ENCODE data around the gene ZNF491. TPM values are rescaled to one million over a fixed set of nuclear protein-coding genes. Genes with fewer than 3 reads are reported as not detected.

The ZNF491 gene
- total RNA-seq, 1 donor from 2014 or later, result not detected

DNA sequence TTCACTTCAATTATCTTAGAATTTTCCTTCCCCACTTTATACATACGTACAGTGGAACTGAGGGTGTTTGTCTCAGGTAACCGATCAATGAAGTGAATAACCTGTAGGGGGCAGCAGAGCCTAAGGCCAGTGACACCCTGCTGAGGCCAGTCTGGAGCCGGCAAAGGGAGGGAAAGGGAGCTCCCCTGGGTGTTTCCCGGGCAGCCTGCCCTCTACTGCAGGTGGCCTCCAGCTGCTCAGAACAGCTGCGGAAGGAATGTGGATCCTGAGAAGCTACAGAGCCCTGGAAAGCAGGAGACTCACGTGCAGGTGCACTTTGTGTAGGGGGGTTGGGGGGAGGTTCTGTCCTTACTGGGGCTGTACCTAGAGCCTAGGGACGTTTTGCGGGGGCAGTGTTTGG, 832 bp upstream of the ZNF491 start:
- H3K36me3 ChIP-seq (ENCODE audit: insufficient read depth, low read length), result no peaks in the 10 kb centered on the region
- H3K9me3 ChIP-seq (ENCODE audit: insufficient read depth, low read depth, low read length), result peaks cover 5% of the 10 kb centered on the region
- H3K4me3 ChIP-seq (ENCODE audit: insufficient read depth, low read depth, low read length), result no peak overlapping the region
- Mint-ChIP-seq H3K36me3 (ENCODE audit: low read depth, unreplicated experiment) (no peaks in the 10 kb centered on the region), H3K9me3 (ENCODE audit: unreplicated experiment) (peaks cover 5% of the 10 kb centered on the region), H3K27ac (ENCODE audit: unreplicated experiment) (no peak overlapping the region), H3K4me3 (ENCODE audit: unreplicated experiment) (no peak overlapping the region), H3K27me3 (ENCODE audit: low read depth, unreplicated experiment) (no peaks in the 10 kb centered on the region), H3K4me1 (ENCODE audit: low read depth, unreplicated experiment) (no peaks in the 10 kb centered on the region)
- H4K20me1 ChIP-seq (ENCODE audit: insufficient read depth, low read length), result no peaks in the 10 kb centered on the region
- H3K4me2 ChIP-seq (ENCODE audit: low read length), result no peak overlapping the region
- H3K27me3 ChIP-seq (ENCODE audit: insufficient read depth, low read length), result no peaks in the 10 kb centered on the region
- DNase-seq (ENCODE audit: low read depth) (peak; percentile 49), FAIRE-seq (no peak)
- H3K27ac ChIP-seq (ENCODE audit: low read depth, low read length), result no peak overlapping the region
- no peaks in the 10 kb centered on the region for H3K79me2 ChIP-seq (ENCODE audit: insufficient read depth, low read length)
- H2AFZ ChIP-seq (ENCODE audit: low read depth, low read length), result no peak overlapping the region
- TF ChIP-seq CTCF (IDR thresholded peaks at IDR 0.05; ENCODE audit: insufficient read depth, low read depth, low read length) (peak; percentile 30), EZH2 (IDR thresholded peaks at IDR 0.05; ENCODE audit: insufficient read depth, low read length) (no peak)
- no peak overlapping the region for H3K9ac ChIP-seq (ENCODE audit: low read length)
- no peaks in the 10 kb centered on the region for H3K4me1 ChIP-seq (ENCODE audit: insufficient read depth, low read length)

- H3K9me3 Mint-ChIP-seq (ENCODE audit: unreplicated experiment), result peaks cover 26% of the 10 kb centered on the region
- TF ChIP-seq CTCF (IDR thresholded peaks at IDR 0.05; ENCODE audit: insufficient read depth, low read depth, low read length), result no peak
- no peak for TF ChIP-seq EZH2 (IDR thresholded peaks at IDR 0.05; ENCODE audit: insufficient read depth, low read length)
- H3K27ac Mint-ChIP-seq (ENCODE audit: unreplicated experiment), result no peak overlapping the region
- Histone ChIP-seq H3K79me2 (ENCODE audit: insufficient read depth, low read length) (no peaks in the 10 kb centered on the region), H3K36me3 (ENCODE audit: insufficient read depth, low read length) (peaks cover 4% of the 10 kb centered on the region), H2AFZ (ENCODE audit: low read depth, low read length) (no peak overlapping the region), H3K4me3 (ENCODE audit: insufficient read depth, low read depth, low read length) (no peak overlapping the region), H4K20me1 (ENCODE audit: insufficient read depth, low read length) (no peaks in the 10 kb centered on the region), H3K9me3 (ENCODE audit: insufficient read depth, low read depth, low read length) (peaks cover 42% of the 10 kb centered on the region), H3K27me3 (ENCODE audit: insufficient read depth, low read length) (no peaks in the 10 kb centered on the region), H3K4me1 (ENCODE audit: insufficient read depth, low read length) (no peaks in the 10 kb centered on the region), H3K9ac (ENCODE audit: low read length) (no peak overlapping the region), H3K27ac (ENCODE audit: low read depth, low read length) (no peak overlapping the region), H3K4me2 (ENCODE audit: low read length) (no peak overlapping the region)
- no peaks in the 10 kb centered on the region for H3K27me3 Mint-ChIP-seq (ENCODE audit: low read depth, unreplicated experiment)
- DNase-seq (ENCODE audit: low read depth) (no peak), FAIRE-seq (no peak)
- no peak overlapping the region for H3K4me3 Mint-ChIP-seq (ENCODE audit: unreplicated experiment)
- H3K4me1 Mint-ChIP-seq (ENCODE audit: low read depth, unreplicated experiment), result no peaks in the 10 kb centered on the region
- H3K36me3 Mint-ChIP-seq (ENCODE audit: low read depth, unreplicated experiment), result peaks cover 3% of the 10 kb centered on the region
Observed at GRCh38 chr19:11806354-11807098, 8.2 kb downstream of the ZNF491 start.

GRCh38 chr19:11807099-11807380, 8.7 kb downstream of the ZNF491 start:
- Histone ChIP-seq H3K9ac (ENCODE audit: low read length) (no peak overlapping the region), H4K20me1 (ENCODE audit: insufficient read depth, low read length) (no peaks in the 10 kb centered on the region)

More at GRCh38 chr19:11807099-11807380, 8.7 kb downstream of the ZNF491 start:
- Mint-ChIP-seq H3K27ac (ENCODE audit: unreplicated experiment) (no peak overlapping the region), H3K36me3 (ENCODE audit: low read depth, unreplicated experiment) (peaks cover 3% of the 10 kb centered on the region), H3K4me3 (ENCODE audit: unreplicated experiment) (no peak overlapping the region), H3K9me3 (ENCODE audit: unreplicated experiment) (peaks cover 26% of the 10 kb centered on the region), H3K27me3 (ENCODE audit: low read depth, unreplicated experiment) (no peaks in the 10 kb centered on the region), H3K4me1 (ENCODE audit: low read depth, unreplicated experiment) (no peaks in the 10 kb centered on the region)
- DNase-seq (ENCODE audit: low read depth) (no peak), FAIRE-seq (no peak)
- Histone ChIP-seq H3K9me3 (ENCODE audit: insufficient read depth, low read depth, low read length) (peaks cover 38% of the 10 kb centered on the region), H3K4me2 (ENCODE audit: low read length) (no peak overlapping the region), H3K4me1 (ENCODE audit: insufficient read depth, low read length) (no peaks in the 10 kb centered on the region), H3K27me3 (ENCODE audit: insufficient read depth, low read length) (no peaks in the 10 kb centered on the region), H3K36me3 (ENCODE audit: insufficient read depth, low read length) (peaks cover 4% of the 10 kb centered on the region), H3K27ac (ENCODE audit: low read depth, low read length) (no peak overlapping the region), H2AFZ (ENCODE audit: low read depth, low read length) (no peak overlapping the region), H3K4me3 (ENCODE audit: insufficient read depth, low read depth, low read length) (no peak overlapping the region), H3K79me2 (ENCODE audit: insufficient read depth, low read length) (no peaks in the 10 kb centered on the region)
- TF ChIP-seq CTCF (IDR thresholded peaks at IDR 0.05; ENCODE audit: insufficient read depth, low read depth, low read length), result no peak
- TF ChIP-seq EZH2 (IDR thresholded peaks at IDR 0.05; ENCODE audit: insufficient read depth, low read length), result no peak
